ENCODE results near the gene CRYBB1.
A peak's percentile ranks its signal among the peaks of the same experiment; 100 is the strongest.

The CRYBB1 gene

GRCh38 chr22:26660356-26660755 is 42.5 kb upstream of the CRYBB1 start:
- no peak for ATAC-seq
- TF ChIP-seq ZFP30 (CRISPR knock-in tag; IDR thresholded peaks at IDR 0.05) (no peak), CSRNP3 (CRISPR knock-in tag; IDR thresholded peaks at IDR 0.05) (no peak), ESRRG (CRISPR knock-in tag; IDR thresholded peaks at IDR 0.05) (no peak), ARNTL (CRISPR knock-in tag; IDR thresholded peaks at IDR 0.05; ENCODE audit: borderline replicate concordance, low read depth) (no peak), BACH2 (CRISPR knock-in tag; IDR thresholded peaks at IDR 0.05; ENCODE audit: borderline replicate concordance) (no peak), ZC3H10 (CRISPR knock-in tag; IDR thresholded peaks at IDR 0.05) (no peak), ZFP3 (CRISPR knock-in tag; IDR thresholded peaks at IDR 0.05) (no peak), PPARA (CRISPR knock-in tag; IDR thresholded peaks at IDR 0.05; ENCODE audit: borderline replicate concordance) (no peak), POU6F1 (CRISPR knock-in tag; IDR thresholded peaks at IDR 0.05; ENCODE audit: borderline replicate concordance, low read depth) (no peak), ISL1 (CRISPR knock-in tag; IDR thresholded peaks at IDR 0.05) (no peak), TSHZ2 (CRISPR knock-in tag; IDR thresholded peaks at IDR 0.05) (no peak), SNAI2 (CRISPR knock-in tag; IDR thresholded peaks at IDR 0.05) (no peak), ZNF8 (CRISPR knock-in tag; IDR thresholded peaks at IDR 0.05) (no peak), CSDC2 (CRISPR knock-in tag; IDR thresholded peaks at IDR 0.05) (no peak)

- TF ChIP-seq CSDC2 (CRISPR knock-in tag; IDR thresholded peaks at IDR 0.05) (no peak), OSR1 (CRISPR knock-in tag; IDR thresholded peaks at IDR 0.05) (no peak), ZNF70 (CRISPR knock-in tag; IDR thresholded peaks at IDR 0.05) (no peak), ZNF8 (CRISPR knock-in tag; IDR thresholded peaks at IDR 0.05) (no peak), PATZ1 (CRISPR knock-in tag; IDR thresholded peaks at IDR 0.05; ENCODE audit: borderline replicate concordance) (no peak), ZC3H10 (CRISPR knock-in tag; IDR thresholded peaks at IDR 0.05) (no peak), ESRRG (CRISPR knock-in tag; IDR thresholded peaks at IDR 0.05) (no peak), ISL1 (CRISPR knock-in tag; IDR thresholded peaks at IDR 0.05) (no peak), RARB (CRISPR knock-in tag; IDR thresholded peaks at IDR 0.05) (no peak), CREB5 (CRISPR knock-in tag; IDR thresholded peaks at IDR 0.05; ENCODE audit: low read depth) (no peak), ZNF565 (CRISPR knock-in tag; conservative IDR thresholded peaks at IDR 0.05; ENCODE audit: low read depth) (no peak), TOX (CRISPR knock-in tag; IDR thresholded peaks at IDR 0.05; ENCODE audit: borderline replicate concordance) (no peak), POU6F1 (CRISPR knock-in tag; IDR thresholded peaks at IDR 0.05; ENCODE audit: borderline replicate concordance, low read depth) (no peak), ZFP3 (CRISPR knock-in tag; IDR thresholded peaks at IDR 0.05) (no peak), BACH2 (CRISPR knock-in tag; IDR thresholded peaks at IDR 0.05; ENCODE audit: borderline replicate concordance) (no peak), PPARA (CRISPR knock-in tag; IDR thresholded peaks at IDR 0.05; ENCODE audit: borderline replicate concordance) (no peak)
- peak; percentile 91 for ATAC-seq
Observed at GRCh38 chr22:26658671-26659478, 41.0 kb upstream of the CRYBB1 start.
